MM.1S (cell line): ENCODE measurements around the gene SCFD2.

Experiments used
- DNase-seq: peaks from one replicate; pipeline ENCODE4 v3.0.0-alpha.2; 2015
- H2AFZ ChIP-seq: fragments of 300-600 bp; sonication (generic); 2 replicates; pipeline ENCODE4 v1.6.0; 2016; ENCODE audit warnings: antibody characterized with exemption, low read length
- H3F3A ChIP-seq: fragments of 300-600 bp; sonication (generic); 2 replicates; pipeline ENCODE4 v1.6.1; 2016; ENCODE audit warnings: mild to moderate bottlenecking, antibody characterized with exemption, low read length, moderate library complexity, mixed read lengths; ENCODE audit not compliant: insufficient read depth
- H3K27ac ChIP-seq: fragments of 300-600 bp; sonication (generic); 2 replicates; pipeline ENCODE4 v1.5.1; 2016; ENCODE audit warnings: mild to moderate bottlenecking, low read length
- H3K27me3 ChIP-seq: fragments of 300-600 bp; sonication (generic); replicated peaks from 2 replicates; pipeline ENCODE4 v1.6.0; 2016; ENCODE audit warnings: low read length; ENCODE audit not compliant: insufficient read depth
- H3K36me3 ChIP-seq: fragments of 300-600 bp; sonication (generic); replicated peaks from 2 replicates; pipeline ENCODE4 v1.6.1; 2016; ENCODE audit warnings: mild to moderate bottlenecking, low read length, mixed read lengths; ENCODE audit not compliant: insufficient read depth
- H3K4me1 ChIP-seq: fragments of 300-600 bp; sonication (generic); 2 replicates; pipeline ENCODE4 v1.6.1; 2016; ENCODE audit warnings: low read length, mixed read lengths
- H3K4me2 ChIP-seq: fragments of 300-600 bp; sonication (generic); 2 replicates; pipeline ENCODE4 v1.6.0; 2016; ENCODE audit warnings: low read depth, low read length
- H3K4me3 ChIP-seq: fragments of 300-600 bp; sonication (generic); 2 replicates; pipeline ENCODE4 v1.5.1; 2016; ENCODE audit warnings: low read length, mixed read lengths
- H3K79me2 ChIP-seq: fragments of 300-600 bp; sonication (generic); 2 replicates; pipeline ENCODE4 v1.6.1; 2016; ENCODE audit warnings: mixed run types, low read length, mixed read lengths
- H3K9ac ChIP-seq: fragments of 300-600 bp; sonication (generic); 2 replicates; pipeline ENCODE4 v1.6.1; 2016; ENCODE audit warnings: low read length, mixed read lengths
- H3K9me2 ChIP-seq: fragments of 300-600 bp; sonication (generic); replicated peaks from 2 replicates; pipeline ENCODE4 v1.6.1; 2016; ENCODE audit warnings: mild to moderate bottlenecking, low read length, mixed read lengths; ENCODE audit not compliant: insufficient read depth
- H3K9me3 ChIP-seq: fragments of 300-600 bp; sonication (generic); replicated peaks from 2 replicates; pipeline ENCODE4 v1.6.1; 2016; ENCODE audit warnings: mild to moderate bottlenecking, low read length, mixed read lengths; ENCODE audit not compliant: insufficient read depth
- H4K20me1 ChIP-seq: fragments of 300-600 bp; sonication (generic); 2 replicates; pipeline ENCODE4 v1.6.1; 2016; ENCODE audit warnings: mild to moderate bottlenecking, low read length, moderate library complexity, mixed read lengths; ENCODE audit not compliant: insufficient read depth
- CTCF ChIP-seq: fragments of 300-600 bp; sonication (generic); IDR thresholded peaks from 2 replicates; pipeline ENCODE4 v1.5.1; 2016; ENCODE audit warnings: antibody characterized with exemption, low read length, mixed read lengths
- EZH2 ChIP-seq: fragments of 300-600 bp; sonication (generic); optimal IDR thresholded peaks from 2 replicates; pipeline ENCODE3; 2017; ENCODE audit warnings: low read depth, mild to moderate bottlenecking, antibody characterized with exemption, low read length, mixed read lengths
- EZH2phosphoT487 ChIP-seq: fragments of 300-600 bp; sonication (generic); IDR thresholded peaks from 2 replicates; pipeline ENCODE4 v1.6.1; 2018; ENCODE audit warnings: antibody characterized with exemption, low read length

SCFD2 gene

GRCh38 chr4:52877036-52877435 lies 488.8 kb downstream of the SCFD2 start:
- H4K20me1 ChIP-seq, result no peaks in the 10 kb centered on the region
- H3K4me1 ChIP-seq, result no peaks in the 10 kb centered on the region
- no peaks in the 10 kb centered on the region for H3F3A ChIP-seq
- no peak overlapping the region for H3K4me3 ChIP-seq
- no peaks in the 10 kb centered on the region for H3K79me2 ChIP-seq
- H3K4me2 ChIP-seq, result no peak overlapping the region
- no peak overlapping the region for H3K9ac ChIP-seq
- DNase-seq, result no peak
- TF ChIP-seq EZH2phosphoT487 (no peak), CTCF (no peak), EZH2 (no peak)
- H2AFZ ChIP-seq, result no peak overlapping the region
- H3K36me3 ChIP-seq, result no peaks in the 10 kb centered on the region
- H3K27me3 ChIP-seq, result no peaks in the 10 kb centered on the region
- H3K27ac ChIP-seq, result no peak overlapping the region
- H3K9me3 ChIP-seq, result no peaks in the 10 kb centered on the region
- H3K9me2 ChIP-seq, result no peaks in the 10 kb centered on the region

GRCh38 chr4:52876069-52876468 lies 489.8 kb downstream of the SCFD2 start:
- Histone ChIP-seq H3K9ac (no peak overlapping the region), H3K27ac (no peak overlapping the region), H3K9me3 (no peaks in the 10 kb centered on the region), H3F3A (no peaks in the 10 kb centered on the region), H3K4me3 (no peak overlapping the region), H3K4me2 (no peak overlapping the region), H2AFZ (no peak overlapping the region), H4K20me1 (no peaks in the 10 kb centered on the region), H3K27me3 (no peaks in the 10 kb centered on the region), H3K79me2 (no peaks in the 10 kb centered on the region), H3K36me3 (no peaks in the 10 kb centered on the region), H3K9me2 (no peaks in the 10 kb centered on the region), H3K4me1 (no peaks in the 10 kb centered on the region)
- TF ChIP-seq EZH2phosphoT487 (no peak), EZH2 (no peak), CTCF (no peak)
- DNase-seq, result no peak

GRCh38 chr4:52874948-52875347 lies 490.9 kb downstream of the SCFD2 start:
- Histone ChIP-seq H2AFZ (no peak overlapping the region), H3K9me3 (no peaks in the 10 kb centered on the region), H3K9me2 (no peaks in the 10 kb centered on the region), H3F3A (no peaks in the 10 kb centered on the region), H3K9ac (no peak overlapping the region), H3K4me3 (no peak overlapping the region), H3K4me1 (no peaks in the 10 kb centered on the region), H3K4me2 (no peak overlapping the region), H3K27ac (no peak overlapping the region), H3K79me2 (no peaks in the 10 kb centered on the region), H3K27me3 (no peaks in the 10 kb centered on the region), H3K36me3 (no peaks in the 10 kb centered on the region), H4K20me1 (no peaks in the 10 kb centered on the region)
- TF ChIP-seq EZH2, result no peak
- TF ChIP-seq EZH2phosphoT487, result no peak
- no peak for TF ChIP-seq CTCF
- DNase-seq, result no peak

GRCh38 chr4:52873861-52874343 lies 492.0 kb downstream of the SCFD2 start:
- no peaks in the 10 kb centered on the region for H3K4me1 ChIP-seq
- H3K4me2 ChIP-seq, result no peak overlapping the region
- no peak for TF ChIP-seq EZH2
- no peak for TF ChIP-seq CTCF
- no peak for TF ChIP-seq EZH2phosphoT487
- H3K9ac ChIP-seq, result no peak overlapping the region
- no peaks in the 10 kb centered on the region for H3K9me3 ChIP-seq
- H3F3A ChIP-seq, result no peaks in the 10 kb centered on the region
- H3K79me2 ChIP-seq, result no peaks in the 10 kb centered on the region
- H3K4me3 ChIP-seq, result no peak overlapping the region
- H3K36me3 ChIP-seq, result no peaks in the 10 kb centered on the region
- DNase-seq, result no peak
- no peaks in the 10 kb centered on the region for H3K9me2 ChIP-seq
- H3K27ac ChIP-seq, result no peak overlapping the region
- H2AFZ ChIP-seq, result no peak overlapping the region
- H3K27me3 ChIP-seq, result no peaks in the 10 kb centered on the region
- no peaks in the 10 kb centered on the region for H4K20me1 ChIP-seq
